ENCODE data around the gene RALGAPA2. TPM values are rescaled to one million over a fixed set of nuclear protein-coding genes. Genes with fewer than 3 reads are reported as not detected.

RALGAPA2 gene
- total and polyA plus RNA-seq, 2 donors from 2014 or later = 5.9 to 66.7 TPM

GRCh38 chr20:20414640-20415220, 297.7 kb downstream of the RALGAPA2 start:
- no peak for TF ChIP-seq CTCF (IDR thresholded peaks at IDR 0.05; ENCODE audit: borderline replicate concordance, extremely low read depth, insufficient read depth)
- Histone ChIP-seq H3K9me3 (ENCODE audit: control insufficient read depth in 2 of 3, insufficient read depth in 1 of 3, low read length in 3 of 3) (no peaks in the 10 kb centered on the region), H3K9ac (ENCODE audit: low read length in 3 of 3) (no peak overlapping the region), H3K27ac (ENCODE audit: low read depth in 2 of 2, low read length in 2 of 2) (no peak overlapping the region), H3K4me1 (ENCODE audit: control insufficient read depth in 2 of 3, insufficient read depth in 2 of 3, low read depth in 1 of 3, low read length in 3 of 3) (no peaks in the 10 kb centered on the region), H3K27me3 (ENCODE audit: control insufficient read depth, insufficient read depth, low read length) (peaks cover 2% of the 10 kb centered on the region), H3K36me3 (ENCODE audit: control insufficient read depth in 2 of 3, insufficient read depth in 3 of 3, low read length in 3 of 3) (no peaks in the 10 kb centered on the region), H3K4me3 (ENCODE audit: low read length in 3 of 3) (no peak overlapping the region)
- intact Hi-C loops (cut with DNase I) = no loop called here
- DNase-seq (no peak), FAIRE-seq (no peak)

- peak in 4 of 5 donors; percentile 62 to 75 (median 66) for DNase-seq
These were observed 298.6 kb downstream of the RALGAPA2 start for GRCh38 chr20:20413810-20414281.

GRCh38 chr20:20412750-20413149, 299.7 kb downstream of the RALGAPA2 start:
- H3K9ac ChIP-seq (ENCODE audit: low read length in 3 of 3) = no peak overlapping the region
- H3K27ac ChIP-seq (ENCODE audit: low read depth in 2 of 2, low read length in 2 of 2) = no peak overlapping the region
- H3K9me3 ChIP-seq (ENCODE audit: control insufficient read depth in 2 of 3, insufficient read depth in 1 of 3, low read length in 3 of 3) = no peaks in the 10 kb centered on the region
- DNase-seq (peak in 2 of 5 donors; percentile 49 to 53), FAIRE-seq (no peak)
- no peaks in the 10 kb centered on the region for H3K36me3 ChIP-seq (ENCODE audit: control insufficient read depth in 2 of 3, insufficient read depth in 3 of 3, low read length in 3 of 3)
- no peak overlapping the region for H3K4me3 ChIP-seq (ENCODE audit: low read length in 3 of 3)
- TF ChIP-seq CTCF (IDR thresholded peaks at IDR 0.05; ENCODE audit: borderline replicate concordance, extremely low read depth, insufficient read depth) = no peak
- intact Hi-C loops (cut with DNase I) = no loop called here
- H3K4me1 ChIP-seq (ENCODE audit: control insufficient read depth in 2 of 3, insufficient read depth in 2 of 3, low read depth in 1 of 3, low read length in 3 of 3) = no peaks in the 10 kb centered on the region
- H3K27me3 ChIP-seq (ENCODE audit: control insufficient read depth, insufficient read depth, low read length) = peaks cover 2% of the 10 kb centered on the region

More at GRCh38 chr20:20413810-20414281, 298.6 kb downstream of the RALGAPA2 start:
- Histone ChIP-seq H3K27ac (ENCODE audit: low read depth in 2 of 2, low read length in 2 of 2) (no peak overlapping the region), H3K36me3 (ENCODE audit: control insufficient read depth in 2 of 3, insufficient read depth in 3 of 3, low read length in 3 of 3) (no peaks in the 10 kb centered on the region), H3K27me3 (ENCODE audit: control insufficient read depth, insufficient read depth, low read length) (peaks cover 2% of the 10 kb centered on the region), H3K9ac (ENCODE audit: low read length in 3 of 3) (no peak overlapping the region), H3K4me1 (ENCODE audit: control insufficient read depth in 2 of 3, insufficient read depth in 2 of 3, low read depth in 1 of 3, low read length in 3 of 3) (no peaks in the 10 kb centered on the region), H3K4me3 (ENCODE audit: low read length in 3 of 3) (no peak overlapping the region), H3K9me3 (ENCODE audit: control insufficient read depth in 2 of 3, insufficient read depth in 1 of 3, low read length in 3 of 3) (no peaks in the 10 kb centered on the region)
- TF ChIP-seq CTCF (IDR thresholded peaks at IDR 0.05; ENCODE audit: borderline replicate concordance, extremely low read depth, insufficient read depth) = no peak
- intact Hi-C loops (cut with DNase I) = no loop called here
- FAIRE-seq = no peak

Measured in kidney (tissue), 14 donors.